Lower leg skin (tissue), 4 donors: ENCODE results near the gene UNC13C. TPM values are rescaled to one million over a fixed set of nuclear protein-coding genes. Genes with fewer than 3 reads are reported as not detected.
A peak's percentile ranks its signal among the peaks of the same experiment; 100 is the strongest.

Experiments
- DNase-seq, 2 donors: peaks; one replicate each; pipeline ENCODE4 v3.0.0-alpha.2; 2019; ENCODE audit warnings: low spot score in 2 of 2
- H3K4me3 ChIP-seq: fragments of 200-600 bp; sonication (generic); 2 replicates; pipeline ENCODE4 v1.5.1; 2017; ENCODE audit warnings: mild to moderate bottlenecking, low read depth; ENCODE audit not compliant: poor library complexity, severe bottlenecking
- POLR2A ChIP-seq, 2 donors: fragments of 450-650 bp; IDR thresholded peaks; one replicate each; pipeline ENCODE4 v1.6.1; 2016 to 2017; ENCODE audit warnings: antibody characterized with exemption in 2 of 2, mild to moderate bottlenecking in 1 of 2, moderate library complexity in 1 of 2
- WGBS, 2 donors: methylation state at CpG; one replicate each; pipeline ENCODE4 v1.1.5; 2018; 5-methylcytosine and 5-hydroxymethylcytosine counted together
- intact Hi-C: fragments of 100-400 bp; cut with DNase I; formaldehyde crosslinking; loops from one replicate; pipeline ENCODE4 v1.15.0; 2023; ENCODE audit warnings: low total_unique reads
- total RNA-seq, 4 donors: library from RNA; depleted of rRNA; stranded (reverse); fragments of >200 nt; gene quantifications; one replicate each; pipeline ENCODE4 v1.1.0, GENCODE V29; 2016
- TF ChIP-seq, protein P1 (sequence below), 3 donors: fragments of 450-650 bp; IDR thresholded peaks; one replicate each; pipeline ENCODE4 v1.5.1; 2016; ENCODE audit warnings: antibody characterized with exemption in 3 of 3, mild to moderate bottlenecking in 3 of 3, moderate library complexity in 2 of 3

Gene UNC13C
- total RNA-seq, 4 donors from 2014 or later = 0.08 to 0.84 (median 0.18) TPM

GRCh38 chr15:54456413-54456812 is 478.2 kb downstream of the UNC13C start:
- DNase-seq = no peak
- intact Hi-C loops = no loop called here
- H3K4me3 ChIP-seq = no peak overlapping the region
- TF ChIP-seq, protein P1, sequence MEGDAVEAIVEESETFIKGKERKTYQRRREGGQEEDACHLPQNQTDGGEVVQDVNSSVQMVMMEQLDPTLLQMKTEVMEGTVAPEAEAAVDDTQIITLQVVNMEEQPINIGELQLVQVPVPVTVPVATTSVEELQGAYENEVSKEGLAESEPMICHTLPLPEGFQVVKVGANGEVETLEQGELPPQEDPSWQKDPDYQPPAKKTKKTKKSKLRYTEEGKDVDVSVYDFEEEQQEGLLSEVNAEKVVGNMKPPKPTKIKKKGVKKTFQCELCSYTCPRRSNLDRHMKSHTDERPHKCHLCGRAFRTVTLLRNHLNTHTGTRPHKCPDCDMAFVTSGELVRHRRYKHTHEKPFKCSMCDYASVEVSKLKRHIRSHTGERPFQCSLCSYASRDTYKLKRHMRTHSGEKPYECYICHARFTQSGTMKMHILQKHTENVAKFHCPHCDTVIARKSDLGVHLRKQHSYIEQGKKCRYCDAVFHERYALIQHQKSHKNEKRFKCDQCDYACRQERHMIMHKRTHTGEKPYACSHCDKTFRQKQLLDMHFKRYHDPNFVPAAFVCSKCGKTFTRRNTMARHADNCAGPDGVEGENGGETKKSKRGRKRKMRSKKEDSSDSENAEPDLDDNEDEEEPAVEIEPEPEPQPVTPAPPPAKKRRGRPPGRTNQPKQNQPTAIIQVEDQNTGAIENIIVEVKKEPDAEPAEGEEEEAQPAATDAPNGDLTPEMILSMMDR (IDR thresholded peaks at IDR 0.05) = no peak
- no peak for TF ChIP-seq POLR2A (IDR thresholded peaks at IDR 0.05)
- WGBS, 2 donors = 73 to 85% methylated on average over 1 of the region's 1 CpG

GRCh38 chr15:54462511-54462913 is 484.3 kb downstream of the UNC13C start:
- TF ChIP-seq POLR2A (IDR thresholded peaks at IDR 0.05) = no peak
- TF ChIP-seq, protein P1 (IDR thresholded peaks at IDR 0.05) = no peak
- peak in 1 of 2 donors; percentile 56 for DNase-seq
- 93 to 98% methylated on average over 5 to 6 of the region's 17 CpGs for WGBS, 2 donors
- H3K4me3 ChIP-seq = no peak overlapping the region
- intact Hi-C loops = no loop called here

GRCh38 chr15:54481819-54482218 is 503.6 kb downstream of the UNC13C start:
- H3K4me3 ChIP-seq = no peak overlapping the region
- TF ChIP-seq, protein P1 (IDR thresholded peaks at IDR 0.05) = no peak
- TF ChIP-seq POLR2A (IDR thresholded peaks at IDR 0.05) = no peak
- no peak for DNase-seq
- intact Hi-C loops = no loop called here
- 79 to 80% methylated on average over 3 of the region's 3 CpGs for WGBS, 2 donors

DNA sequence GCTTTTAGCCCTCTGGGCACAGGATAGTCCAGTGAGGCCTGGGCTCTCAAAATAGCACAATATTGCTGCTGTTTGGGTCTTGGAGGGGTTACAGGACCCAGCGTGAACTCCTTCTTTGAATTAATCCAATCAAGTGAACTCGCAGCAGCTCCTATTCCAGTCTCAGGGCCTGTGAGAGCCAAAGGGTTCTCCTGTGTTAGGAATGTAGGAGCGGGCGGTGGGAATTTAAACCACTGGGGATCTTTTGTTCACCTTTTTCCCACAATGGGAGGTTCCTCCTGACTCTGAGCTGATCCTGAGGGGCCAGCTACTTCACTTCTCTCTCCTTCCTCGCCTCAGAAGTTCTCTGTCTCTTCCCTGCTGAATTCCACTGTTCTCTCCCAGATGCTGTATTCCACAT is 504.0 kb downstream of the UNC13C start:
- DNase-seq = no peak
- no peak for TF ChIP-seq POLR2A (IDR thresholded peaks at IDR 0.05)
- TF ChIP-seq, protein P1 (IDR thresholded peaks at IDR 0.05) = no peak
- no peak overlapping the region for H3K4me3 ChIP-seq
- intact Hi-C loops = no loop called here
- WGBS, 2 donors = 80 to 82% methylated on average over 5 of the region's 5 CpGs

- intact Hi-C loops = no loop called here
- TF ChIP-seq, protein P1 (IDR thresholded peaks at IDR 0.05) = no peak
- no peak for TF ChIP-seq POLR2A (IDR thresholded peaks at IDR 0.05)
- no peak for DNase-seq
- H3K4me3 ChIP-seq = no peak overlapping the region
- 44 to 58% methylated on average over 2 of the region's 2 CpGs for WGBS, 2 donors
Observed at GRCh38 chr15:54500330-54500729, 522.1 kb downstream of the UNC13C start.

DNA sequence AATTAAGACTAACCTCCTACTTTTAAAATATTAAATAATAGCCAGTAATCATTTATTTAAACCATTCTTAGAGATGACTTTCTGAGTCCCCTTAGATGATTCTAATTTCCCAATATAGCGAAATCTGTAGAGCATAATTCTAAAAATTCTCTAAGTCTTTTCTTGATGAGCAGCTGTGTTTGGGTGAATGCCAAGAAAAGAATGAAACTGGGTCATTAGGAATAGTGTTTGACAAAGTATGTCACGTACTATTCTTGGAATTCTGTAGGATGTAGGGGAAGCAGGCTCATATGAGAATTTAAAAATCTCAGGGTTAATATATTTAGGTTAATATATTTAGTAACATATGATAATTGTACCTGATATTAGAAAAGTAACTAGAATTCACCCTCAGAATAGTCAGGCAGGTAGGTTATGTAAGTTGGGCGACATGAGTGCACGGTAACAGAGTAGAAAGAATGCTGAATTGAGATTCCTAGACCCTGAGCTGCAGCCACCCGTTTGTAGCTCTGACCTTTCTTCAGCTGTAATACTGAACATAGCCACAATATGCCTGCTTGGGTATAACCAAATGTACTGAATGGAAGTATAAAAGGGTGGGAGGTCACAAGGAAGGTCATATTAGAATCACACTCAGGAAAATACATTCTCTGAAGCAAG is 524.3 kb downstream of the UNC13C start:
- intact Hi-C loops = no loop called here
- WGBS, 2 donors = 41 to 51% methylated on average over 5 of the region's 5 CpGs
- no peak for DNase-seq
- TF ChIP-seq, protein P1 (IDR thresholded peaks at IDR 0.05) = no peak
- TF ChIP-seq POLR2A (IDR thresholded peaks at IDR 0.05) = no peak
- H3K4me3 ChIP-seq = no peak overlapping the region
